ENCODE results near the gene ARHGAP10. TPM values are rescaled to one million over a fixed set of nuclear protein-coding genes. Genes with fewer than 3 reads are reported as not detected.

Gene ARHGAP10
- total RNA-seq, 4 donors from 2014 or later, result 7.0 to 52.8 (median 19.9) TPM

- Histone ChIP-seq H3K4me3 (no peak overlapping the region), H3K27me3 (no peaks in the 10 kb centered on the region), H3K4me1 (peaks cover 0 to 9% (median 1%) of the 10 kb centered on the region in 4 donors), H3K9me3 (no peaks in the 10 kb centered on the region), H3K36me3 (no peaks in the 10 kb centered on the region), H3K27ac (no peak overlapping the region)
- TF ChIP-seq POLR2A (IDR thresholded peaks at IDR 0.05), result no peak
- TF ChIP-seq CTCF (IDR thresholded peaks at IDR 0.05), result no peak
- DNase-seq, result no peak
Observed at GRCh38 chr4:148062301-148062950, 330.5 kb downstream of the ARHGAP10 start.

- no peak overlapping the region for H3K27ac ChIP-seq
- no peak for DNase-seq
- H3K36me3 ChIP-seq, result no peaks in the 10 kb centered on the region
- H3K4me1 ChIP-seq, result peaks cover 0 to 9% (median 1%) of the 10 kb centered on the region in 4 donors
- no peaks in the 10 kb centered on the region for H3K9me3 ChIP-seq
- TF ChIP-seq POLR2A (IDR thresholded peaks at IDR 0.05), result no peak
- no peak for TF ChIP-seq CTCF (IDR thresholded peaks at IDR 0.05)
- H3K27me3 ChIP-seq, result no peaks in the 10 kb centered on the region
- no peak overlapping the region for H3K4me3 ChIP-seq
Observed at GRCh38 chr4:148064451-148064850, 332.6 kb downstream of the ARHGAP10 start.

GRCh38 chr4:148065075-148065474 is 333.2 kb downstream of the ARHGAP10 start:
- no peak overlapping the region for H3K27ac ChIP-seq
- H3K9me3 ChIP-seq, result no peaks in the 10 kb centered on the region
- H3K4me3 ChIP-seq, result no peak overlapping the region
- DNase-seq, result no peak
- TF ChIP-seq CTCF (IDR thresholded peaks at IDR 0.05) (no peak), POLR2A (IDR thresholded peaks at IDR 0.05) (no peak)
- H3K4me1 ChIP-seq, result peaks cover 0 to 9% (median 1%) of the 10 kb centered on the region in 4 donors
- H3K36me3 ChIP-seq, result no peaks in the 10 kb centered on the region
- no peaks in the 10 kb centered on the region for H3K27me3 ChIP-seq

- TF ChIP-seq CTCF (IDR thresholded peaks at IDR 0.05), result no peak
- TF ChIP-seq POLR2A (IDR thresholded peaks at IDR 0.05), result no peak
Observed at GRCh38 chr4:148067301-148067916, 335.5 kb downstream of the ARHGAP10 start.

GRCh38 chr4:148068065-148068911 is 336.4 kb downstream of the ARHGAP10 start:
- no peaks in the 10 kb centered on the region for H3K9me3 ChIP-seq
- peaks cover 0 to 9% (median 0%) of the 10 kb centered on the region in 3 donors for H3K36me3 ChIP-seq
- no peak overlapping the region for H3K27ac ChIP-seq
- no peak overlapping the region for H3K4me3 ChIP-seq
- H3K27me3 ChIP-seq, result no peaks in the 10 kb centered on the region
- DNase-seq, result no peak
- H3K4me1 ChIP-seq, result no peaks in the 10 kb centered on the region
- TF ChIP-seq CTCF (IDR thresholded peaks at IDR 0.05) (no peak), POLR2A (IDR thresholded peaks at IDR 0.05) (no peak)

More at GRCh38 chr4:148067301-148067916, 335.5 kb downstream of the ARHGAP10 start:
- peaks cover 0 to 1% (median 0%) of the 10 kb centered on the region in 3 donors for H3K36me3 ChIP-seq
- DNase-seq, result no peak
- H3K9me3 ChIP-seq, result no peaks in the 10 kb centered on the region
- H3K4me3 ChIP-seq, result no peak overlapping the region
- H3K4me1 ChIP-seq, result no peaks in the 10 kb centered on the region
- no peaks in the 10 kb centered on the region for H3K27me3 ChIP-seq
- no peak overlapping the region for H3K27ac ChIP-seq

All from Peyer's patch (tissue), 4 donors.